Fibroblast of villous mesenchyme (primary cell): ENCODE measurements around the gene ZBTB16. TPM values are rescaled to one million over a fixed set of nuclear protein-coding genes. Genes with fewer than 3 reads are reported as not detected.

Experiments
- DNase-seq: peaks from one replicate; pipeline ENCODE4 v3.0.0-alpha.2; 2010; ENCODE audit warnings: low read depth
- H3K4me3 ChIP-seq: 2 replicates; pipeline ENCODE4 v1.5.1; 2011; ENCODE audit warnings: low read depth, mild to moderate bottlenecking, low read length
- CTCF ChIP-seq: IDR thresholded peaks from 2 replicates; pipeline ENCODE4 v1.5.1; 2012; ENCODE audit warnings: low read depth, mild to moderate bottlenecking, low read length; ENCODE audit not compliant: insufficient read depth
- total RNA-seq: library from RNA; depleted of rRNA; stranded (reverse); fragments of >200 nt; gene quantifications from 2 replicates; pipeline ENCODE4 v1.2.3, GENCODE V29; 2012

The ZBTB16 gene
- total RNA-seq, 1 donor: 0.86 TPM

- TF ChIP-seq CTCF: no peak
- peak; percentile 68 for DNase-seq
- no peak overlapping the region for H3K4me3 ChIP-seq
Observed at GRCh38 chr11:114194702-114195101, 135.2 kb downstream of the ZBTB16 start.

GRCh38 chr11:114195151-114195550 is 135.6 kb downstream of the ZBTB16 start:
- DNase-seq: no peak
- no peak for TF ChIP-seq CTCF
- H3K4me3 ChIP-seq: no peak overlapping the region

- DNase-seq: no peak
- TF ChIP-seq CTCF: no peak
- no peak overlapping the region for H3K4me3 ChIP-seq
Observed at GRCh38 chr11:114195981-114196731, 136.6 kb downstream of the ZBTB16 start.

GRCh38 chr11:114196997-114197703 is 137.6 kb downstream of the ZBTB16 start:
- H3K4me3 ChIP-seq: no peak overlapping the region
- DNase-seq: peak; percentile 35
- no peak for TF ChIP-seq CTCF

- no peak overlapping the region for H3K4me3 ChIP-seq
- no peak for TF ChIP-seq CTCF
- peak; percentile 98 for DNase-seq
Observed at GRCh38 chr11:114197799-114198500, 138.4 kb downstream of the ZBTB16 start.

- no peak for TF ChIP-seq CTCF
- no peak overlapping the region for H3K4me3 ChIP-seq
- DNase-seq: no peak
Observed at GRCh38 chr11:114199051-114199450, 139.5 kb downstream of the ZBTB16 start.
